Tibial nerve (tissue), 4 donors: Measurements from ENCODE around the gene APOE.

ENCODE experiments used
- EP300 ChIP-seq, 2 donors: sonication (generic); formaldehyde crosslinking; IDR thresholded peaks; one replicate each; pipeline ENCODE4 v1.6.1; 2017; ENCODE audit warnings: antibody characterized with exemption in 2 of 2, mild to moderate bottlenecking in 1 of 2
- TF ChIP-seq, protein P1 (sequence below), 5 experiments: fragments of 200-600 bp in 3 of 5; fragments of 450-650 bp in 2 of 5; sonication (generic) in 3 of 5; IDR thresholded peaks; one replicate each; pipeline ENCODE4 v1.5.1; 2016 to 2019; ENCODE audit warnings: antibody characterized with exemption in 5 of 5, mild to moderate bottlenecking in 3 of 5, moderate library complexity in 2 of 5

DNA sequence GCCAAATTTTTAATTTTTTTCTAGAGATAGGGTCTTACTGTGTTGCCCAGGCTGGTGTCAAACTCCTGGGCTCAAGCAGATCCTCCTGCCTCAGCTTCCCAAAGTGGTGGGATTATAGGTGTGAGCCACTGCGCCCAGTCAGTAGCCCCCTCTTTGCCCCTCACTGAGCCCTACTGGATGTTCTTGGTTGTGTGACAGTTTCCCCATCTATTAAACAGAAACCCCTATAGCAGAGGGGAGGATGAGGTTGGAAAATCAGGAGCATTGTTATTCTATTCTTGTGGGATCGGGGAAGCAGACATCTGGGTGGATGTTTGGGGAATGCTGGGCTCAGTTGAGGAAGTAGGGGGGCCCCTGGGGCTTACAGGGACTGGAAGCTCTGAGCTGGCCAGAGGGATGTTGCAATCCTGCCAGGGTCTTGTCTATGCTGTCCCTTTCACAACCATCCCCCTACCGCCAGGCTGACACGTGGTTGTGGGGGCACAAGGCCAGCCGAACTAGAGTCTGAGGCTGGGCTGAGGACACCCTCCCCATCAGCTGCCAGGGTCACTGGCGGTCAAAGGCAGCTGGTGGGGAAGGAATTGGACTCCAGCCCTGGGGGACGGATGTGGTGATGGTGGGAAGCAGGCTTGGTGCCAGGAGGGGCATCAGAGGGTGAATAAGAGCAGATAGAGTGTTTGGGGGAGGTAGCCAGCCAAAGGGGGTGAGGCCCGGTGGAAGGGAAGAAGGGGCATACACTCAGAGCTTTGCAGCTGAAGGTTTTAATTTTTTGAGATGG lies 19.7 kb downstream of the APOE start:
- TF ChIP-seq, protein P1, sequence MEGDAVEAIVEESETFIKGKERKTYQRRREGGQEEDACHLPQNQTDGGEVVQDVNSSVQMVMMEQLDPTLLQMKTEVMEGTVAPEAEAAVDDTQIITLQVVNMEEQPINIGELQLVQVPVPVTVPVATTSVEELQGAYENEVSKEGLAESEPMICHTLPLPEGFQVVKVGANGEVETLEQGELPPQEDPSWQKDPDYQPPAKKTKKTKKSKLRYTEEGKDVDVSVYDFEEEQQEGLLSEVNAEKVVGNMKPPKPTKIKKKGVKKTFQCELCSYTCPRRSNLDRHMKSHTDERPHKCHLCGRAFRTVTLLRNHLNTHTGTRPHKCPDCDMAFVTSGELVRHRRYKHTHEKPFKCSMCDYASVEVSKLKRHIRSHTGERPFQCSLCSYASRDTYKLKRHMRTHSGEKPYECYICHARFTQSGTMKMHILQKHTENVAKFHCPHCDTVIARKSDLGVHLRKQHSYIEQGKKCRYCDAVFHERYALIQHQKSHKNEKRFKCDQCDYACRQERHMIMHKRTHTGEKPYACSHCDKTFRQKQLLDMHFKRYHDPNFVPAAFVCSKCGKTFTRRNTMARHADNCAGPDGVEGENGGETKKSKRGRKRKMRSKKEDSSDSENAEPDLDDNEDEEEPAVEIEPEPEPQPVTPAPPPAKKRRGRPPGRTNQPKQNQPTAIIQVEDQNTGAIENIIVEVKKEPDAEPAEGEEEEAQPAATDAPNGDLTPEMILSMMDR (IDR thresholded peaks at IDR 0.05), result no peak
- TF ChIP-seq EP300 (IDR thresholded peaks at IDR 0.05), result peak in 1 of 2 donors; percentile 76
